CD4-positive, alpha-beta T cell (primary cell): Measurements from ENCODE around the gene HIRIP3. TPM values are rescaled to one million over a fixed set of nuclear protein-coding genes. Genes with fewer than 3 reads are reported as not detected.

Experiments used
- ATAC-seq: fragments of 200-7000 bp; cut with Tn5 transposase; one replicate; pipeline ENCODE4 v1.10.0; 2022; ENCODE audit warnings: mild to moderate bottlenecking; ENCODE audit not compliant: poor library complexity
- CTCF ChIA-PET: fragments of 350-600 bp; sonication (Branson Sonifier 250); formaldehyde crosslinking; loops from one replicate; lab custom pipeline; 2021; ENCODE audit warnings: antibody characterized with exemption, inconsistent platforms; lab: Charles Lee
- POLR2A ChIA-PET: fragments of 350-600 bp; sonication (Branson Sonifier 250); formaldehyde crosslinking; loops from one replicate; lab custom pipeline; 2021; ENCODE audit warnings: antibody characterized with exemption, inconsistent platforms; lab: Charles Lee
- DNase-seq, 14 experiments: peaks; one replicate each; pipeline ENCODE4 v3.0.0-alpha.2; 2013 to 2020; ENCODE audit warnings: mixed read lengths in 2 of 14
- H3K27ac ChIP-seq, 2 donors: one replicate each; pipeline versions ENCODE4 v1.5.1 to v1.7.0; 2013; ENCODE audit warnings: low read length in 2 of 2, low read depth in 1 of 2, mild to moderate bottlenecking in 1 of 2
- H3K27me3 ChIP-seq, 2 experiments: 1 replicate in 1 of 2; 2 replicates in 1 of 2; pipeline versions ENCODE4 v1.6.1 to v1.7.0; 2013; ENCODE audit warnings: low read length in 2 of 2, control low read depth in 1 of 2, mild to moderate bottlenecking in 1 of 2, moderate library complexity in 1 of 2; ENCODE audit not compliant: insufficient read depth in 2 of 2, control insufficient read depth in 1 of 2
- H3K36me3 ChIP-seq: one replicate; pipeline ENCODE4 v1.6.1; 2013; ENCODE audit warnings: low read length, control low read depth; ENCODE audit not compliant: insufficient read depth
- H3K4me1 ChIP-seq: one replicate; pipeline ENCODE4 v1.6.1; 2013; ENCODE audit warnings: low read length, control low read depth; ENCODE audit not compliant: insufficient read depth
- H3K4me3 ChIP-seq: one replicate; pipeline ENCODE4 v1.5.1; 2013; ENCODE audit warnings: mild to moderate bottlenecking, low read length, moderate library complexity
- H3K9me3 ChIP-seq, 2 experiments: 1 replicate in 1 of 2; 2 replicates in 1 of 2; pipeline versions ENCODE4 v1.6.1 to v1.7.0; 2013; ENCODE audit warnings: low read length in 2 of 2, mild to moderate bottlenecking in 2 of 2, control low read depth in 1 of 2, moderate library complexity in 1 of 2; ENCODE audit not compliant: control insufficient read depth in 1 of 2, insufficient read depth in 1 of 2
- H3K27ac Mint-ChIP-seq: one replicate; pipeline ENCODE4 v1.8.0; 2020; ENCODE audit warnings: mixed read lengths
- H3K27me3 Mint-ChIP-seq: one replicate; pipeline ENCODE4 v1.8.0; 2021; ENCODE audit warnings: mixed read lengths
- H3K36me3 Mint-ChIP-seq: one replicate; pipeline ENCODE4 v1.8.0; 2021; ENCODE audit warnings: low read depth, mixed read lengths
- H3K4me1 Mint-ChIP-seq: one replicate; pipeline ENCODE4 v1.8.0; 2021; ENCODE audit warnings: low read depth, mixed read lengths
- H3K4me3 Mint-ChIP-seq: one replicate; pipeline ENCODE4 v1.8.0; 2020; ENCODE audit warnings: mild to moderate bottlenecking, mixed read lengths
- H3K9me3 Mint-ChIP-seq: one replicate; pipeline ENCODE4 v1.8.0; 2020; ENCODE audit warnings: mixed read lengths
- CTCF ChIP-seq: fragments of 200-600 bp; IDR thresholded peaks from one replicate; pipeline ENCODE4 v1.8.0; 2022; ENCODE audit warnings: antibody characterized with exemption, mild to moderate bottlenecking
- intact Hi-C, 2 experiments: fragments of 100-400 bp; cut with DNase I in 1 of 2; cut with micrococcal nuclease in 1 of 2; formaldehyde crosslinking; loops; one replicate each; pipeline versions ENCODE4 v1.15.1 to v1.9.0; 2023 to 2025; cut with DNase I, micrococcal nuclease
- total RNA-seq, 174 experiments: library from RNA in 2 of 174; stranded (reverse) in 2 of 174; gene quantifications; one replicate each; pipeline ENCODE4 v1.2.3 and lab custom pipeline; 2021 to 2026

Gene HIRIP3
- total RNA-seq, 2 experiments from 2014 or later, result 8.5 to 11.8 TPM

GRCh38 chr16:30025574-30025973 lies 30.2 kb upstream of the HIRIP3 start:
- DNase-seq, result peak in 1 of 14 experiments; percentile 14
- Histone ChIP-seq H3K4me3 (no peak overlapping the region), H3K9me3 (peaks cover 0 to 10% of the 10 kb centered on the region in 2 experiments), H3K36me3 (no peaks in the 10 kb centered on the region), H3K27ac (no peak overlapping the region), H3K4me1 (peaks cover 16% of the 10 kb centered on the region), H3K27me3 (peaks cover 22 to 32% of the 10 kb centered on the region in 2 experiments)
- no peak for TF ChIP-seq CTCF
- no peak overlapping the region for H3K27ac Mint-ChIP-seq
- no peak overlapping the region for H3K4me3 Mint-ChIP-seq
- H3K9me3 Mint-ChIP-seq, result no peaks in the 10 kb centered on the region
- intact Hi-C loops, result no loop called here
- no peaks in the 10 kb centered on the region for H3K36me3 Mint-ChIP-seq
- ATAC-seq, result no peak
- H3K4me1 Mint-ChIP-seq, result peaks cover 20% of the 10 kb centered on the region
- H3K27me3 Mint-ChIP-seq, result peaks cover 35% of the 10 kb centered on the region
- ChIA-PET POLR2A (no interaction called here), CTCF (no interaction called here)

DNA sequence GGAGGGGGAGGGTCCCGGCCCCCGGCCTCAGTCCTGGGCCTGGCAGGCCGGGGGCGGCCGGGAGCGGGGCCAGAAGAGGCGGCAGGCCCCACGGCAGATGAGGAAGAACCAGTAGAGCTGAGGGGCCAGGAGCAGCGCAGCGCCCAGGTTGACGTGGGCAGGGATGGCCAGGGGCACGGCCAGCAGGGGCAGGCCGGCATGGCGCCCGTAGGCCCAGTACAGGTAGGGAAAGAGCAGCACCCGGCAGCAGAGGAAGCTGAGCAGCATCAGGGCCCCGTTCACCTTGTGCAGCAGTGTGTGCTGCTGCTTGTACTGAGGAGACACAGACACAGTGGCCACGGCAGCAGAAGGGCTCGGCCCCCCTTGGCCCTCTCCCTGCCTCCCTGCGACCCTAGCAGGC lies 29.7 kb upstream of the HIRIP3 start:
- ATAC-seq, result no peak
- Mint-ChIP-seq H3K27me3 (peaks cover 32% of the 10 kb centered on the region), H3K4me1 (peaks cover 18% of the 10 kb centered on the region), H3K9me3 (no peaks in the 10 kb centered on the region), H3K36me3 (no peaks in the 10 kb centered on the region), H3K27ac (no peak overlapping the region), H3K4me3 (no peak overlapping the region)
- H3K36me3 ChIP-seq, result no peaks in the 10 kb centered on the region
- peaks cover 18 to 28% of the 10 kb centered on the region in 2 experiments for H3K27me3 ChIP-seq
- ChIA-PET CTCF (no interaction called here), POLR2A (no interaction called here)
- no peak overlapping the region for H3K4me3 ChIP-seq
- peaks cover 0 to 7% of the 10 kb centered on the region in 2 experiments for H3K9me3 ChIP-seq
- no peak for TF ChIP-seq CTCF
- intact Hi-C loops, result no loop called here
- peak in 1 of 14 experiments; percentile 26 for DNase-seq
- H3K4me1 ChIP-seq, result peaks cover 13% of the 10 kb centered on the region
- no peak overlapping the region for H3K27ac ChIP-seq

DNA sequence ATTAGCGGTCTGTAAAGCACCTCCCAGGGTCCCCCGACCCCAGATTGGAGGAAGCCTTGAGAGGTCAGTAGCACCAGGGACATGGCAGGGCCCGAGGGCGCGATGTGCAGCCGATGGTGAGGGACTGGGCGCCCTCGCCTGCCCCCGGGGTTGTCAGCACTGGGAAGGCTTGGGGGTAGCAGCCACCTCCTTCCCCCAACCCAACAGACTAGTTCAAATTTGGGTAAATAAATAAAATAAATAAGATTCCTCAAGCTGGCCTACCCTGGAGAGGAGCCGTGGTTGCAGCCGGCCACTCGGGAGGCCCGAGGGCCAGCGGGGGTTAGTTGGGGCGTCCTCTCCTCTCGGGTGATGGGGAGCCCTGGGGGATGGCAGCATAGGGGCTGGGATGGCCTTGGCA lies 29.0 kb upstream of the HIRIP3 start:
- DNase-seq (no peak), ATAC-seq (no peak)
- H3K27me3 Mint-ChIP-seq, result peaks cover 25% of the 10 kb centered on the region
- POLR2A ChIA-PET, result no interaction called here
- Histone ChIP-seq H3K4me1 (peaks cover 13% of the 10 kb centered on the region), H3K27ac (no peak overlapping the region), H3K27me3 (peaks cover 11 to 21% of the 10 kb centered on the region in 2 experiments), H3K9me3 (peaks cover 0 to 4% of the 10 kb centered on the region in 2 experiments), H3K4me3 (no peak overlapping the region), H3K36me3 (no peaks in the 10 kb centered on the region)
- H3K36me3 Mint-ChIP-seq, result no peaks in the 10 kb centered on the region
- CTCF ChIA-PET, result no interaction called here
- TF ChIP-seq CTCF, result no peak
- no peak overlapping the region for H3K4me3 Mint-ChIP-seq
- intact Hi-C loops, result loop anchor here in 1 of 2 experiments (5.0 kb wide), 2 partner anchors 177 to 377 kb away; no protein-coding TSS in a partner anchor
- H3K4me1 Mint-ChIP-seq, result peaks cover 12% of the 10 kb centered on the region
- no peaks in the 10 kb centered on the region for H3K9me3 Mint-ChIP-seq
- no peak overlapping the region for H3K27ac Mint-ChIP-seq
